OCI-LY1 (cell line): ENCODE measurements around the gene ENSA.
"Not testable (repeated sequence)": the region's sequence is repeated elsewhere in the genome, so short reads cannot be mapped to it uniquely, and the experiment has no call there.

Experiments
- CTCF ChIP-seq: fragments of 200-600 bp; sonication (generic), shearing (Covaris generic); IDR thresholded peaks from 2 replicates; pipeline ENCODE4 v1.5.1; 2017; ENCODE audit warnings: mild to moderate bottlenecking, antibody characterized with exemption, low read length, moderate library complexity, mixed read lengths
- EZH2 ChIP-seq: fragments of 200-600 bp; sonication (generic), shearing (Covaris generic); IDR thresholded peaks from 2 replicates; pipeline ENCODE4 v1.8.0; 2017; ENCODE audit warnings: borderline replicate concordance, mixed run types, mild to moderate bottlenecking, antibody characterized with exemption, low read length, moderate library complexity, mixed read lengths

GRCh38 chr1:150641126-150641815 lies 11.9 kb upstream of the ENSA start:
- not testable (repeated sequence) for TF ChIP-seq CTCF, EZH2
